Ishikawa (cell line): ENCODE measurements around the gene IL18R1.

Source experiments
- CEBPB ChIP-seq: IDR thresholded peaks from 2 replicates; pipeline ENCODE4 v1.6.1; 2012
- CREB1 ChIP-seq: IDR thresholded peaks from 2 replicates; pipeline ENCODE4 v1.6.1; 2012; ENCODE audit warnings: low read depth
- EGR1 ChIP-seq: IDR thresholded peaks from 2 replicates; pipeline ENCODE4 v1.6.1; 2012
- EP300 ChIP-seq: IDR thresholded peaks from 2 replicates; pipeline ENCODE4 v1.6.1; 2012; ENCODE audit warnings: borderline replicate concordance
- FOXM1 ChIP-seq: IDR thresholded peaks from 2 replicates; pipeline ENCODE4 v1.6.1; 2012; ENCODE audit warnings: low read depth, borderline replicate concordance
- MAX ChIP-seq: IDR thresholded peaks from 2 replicates; pipeline ENCODE4 v1.6.1; 2012
- NFIC ChIP-seq: IDR thresholded peaks from 2 replicates; pipeline ENCODE4 v1.6.1; 2012
- RAD21 ChIP-seq: IDR thresholded peaks from 2 replicates; pipeline ENCODE4 v1.6.1; 2012; ENCODE audit warnings: low read depth
- TAF1 ChIP-seq: IDR thresholded peaks from 2 replicates; pipeline ENCODE4 v1.6.1; 2012; ENCODE audit warnings: low read depth, mild to moderate bottlenecking
- TCF12 ChIP-seq: IDR thresholded peaks from 2 replicates; pipeline ENCODE4 v1.6.1; 2012; ENCODE audit warnings: low read depth
- TEAD4 ChIP-seq: IDR thresholded peaks from 2 replicates; pipeline ENCODE4 v1.6.1; 2012
- USF1 ChIP-seq: IDR thresholded peaks from 2 replicates; pipeline ENCODE4 v1.6.1; 2012
- YY1 ChIP-seq: IDR thresholded peaks from 2 replicates; pipeline ENCODE4 v1.6.1; 2012; ENCODE audit warnings: low read depth
- ZBTB7A ChIP-seq: IDR thresholded peaks from 2 replicates; pipeline ENCODE4 v1.6.1; 2012; ENCODE audit warnings: low read depth
- TF ChIP-seq, protein P1 (sequence below): IDR thresholded peaks from 2 replicates; pipeline ENCODE4 v1.6.1; 2012; ENCODE audit warnings: low read depth, mild to moderate bottlenecking

IL18R1 gene

DNA sequence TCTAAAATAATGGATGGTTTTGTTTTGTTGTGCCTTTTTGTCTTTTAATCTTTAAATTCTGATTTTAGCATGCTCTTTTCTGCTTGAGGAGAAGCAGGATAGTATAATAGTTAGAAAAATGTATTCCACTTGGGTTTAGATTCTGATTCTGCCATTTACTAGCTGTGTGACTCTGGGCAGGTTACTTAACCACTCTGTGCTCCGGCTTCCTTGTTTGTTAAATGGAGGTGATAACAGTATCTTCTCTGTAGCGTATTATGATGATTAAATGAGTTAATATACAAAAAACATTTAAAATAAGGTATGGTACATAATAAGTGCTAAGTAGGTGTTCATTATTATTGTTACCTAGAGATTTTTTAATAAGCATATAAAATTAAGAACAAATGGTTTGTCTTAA, 40.4 kb downstream of the IL18R1 start:
- TF ChIP-seq TEAD4 = no peak
- TF ChIP-seq TAF1 = no peak
- TF ChIP-seq CREB1 = no peak
- no peak for TF ChIP-seq CEBPB
- TF ChIP-seq, protein P1, sequence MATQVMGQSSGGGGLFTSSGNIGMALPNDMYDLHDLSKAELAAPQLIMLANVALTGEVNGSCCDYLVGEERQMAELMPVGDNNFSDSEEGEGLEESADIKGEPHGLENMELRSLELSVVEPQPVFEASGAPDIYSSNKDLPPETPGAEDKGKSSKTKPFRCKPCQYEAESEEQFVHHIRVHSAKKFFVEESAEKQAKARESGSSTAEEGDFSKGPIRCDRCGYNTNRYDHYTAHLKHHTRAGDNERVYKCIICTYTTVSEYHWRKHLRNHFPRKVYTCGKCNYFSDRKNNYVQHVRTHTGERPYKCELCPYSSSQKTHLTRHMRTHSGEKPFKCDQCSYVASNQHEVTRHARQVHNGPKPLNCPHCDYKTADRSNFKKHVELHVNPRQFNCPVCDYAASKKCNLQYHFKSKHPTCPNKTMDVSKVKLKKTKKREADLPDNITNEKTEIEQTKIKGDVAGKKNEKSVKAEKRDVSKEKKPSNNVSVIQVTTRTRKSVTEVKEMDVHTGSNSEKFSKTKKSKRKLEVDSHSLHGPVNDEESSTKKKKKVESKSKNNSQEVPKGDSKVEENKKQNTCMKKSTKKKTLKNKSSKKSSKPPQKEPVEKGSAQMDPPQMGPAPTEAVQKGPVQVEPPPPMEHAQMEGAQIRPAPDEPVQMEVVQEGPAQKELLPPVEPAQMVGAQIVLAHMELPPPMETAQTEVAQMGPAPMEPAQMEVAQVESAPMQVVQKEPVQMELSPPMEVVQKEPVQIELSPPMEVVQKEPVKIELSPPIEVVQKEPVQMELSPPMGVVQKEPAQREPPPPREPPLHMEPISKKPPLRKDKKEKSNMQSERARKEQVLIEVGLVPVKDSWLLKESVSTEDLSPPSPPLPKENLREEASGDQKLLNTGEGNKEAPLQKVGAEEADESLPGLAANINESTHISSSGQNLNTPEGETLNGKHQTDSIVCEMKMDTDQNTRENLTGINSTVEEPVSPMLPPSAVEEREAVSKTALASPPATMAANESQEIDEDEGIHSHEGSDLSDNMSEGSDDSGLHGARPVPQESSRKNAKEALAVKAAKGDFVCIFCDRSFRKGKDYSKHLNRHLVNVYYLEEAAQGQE = no peak

GRCh38 chr2:102397209-102397608, 41.6 kb downstream of the IL18R1 start:
- TF ChIP-seq TEAD4 (no peak), EGR1 (no peak), MAX (no peak), ZBTB7A (no peak), YY1 (no peak), NFIC (no peak), RAD21 (no peak), TAF1 (no peak), TCF12 (no peak), USF1 (no peak), EP300 (no peak), CREB1 (no peak), CEBPB (no peak)
- TF ChIP-seq, protein P1 = no peak

DNA sequence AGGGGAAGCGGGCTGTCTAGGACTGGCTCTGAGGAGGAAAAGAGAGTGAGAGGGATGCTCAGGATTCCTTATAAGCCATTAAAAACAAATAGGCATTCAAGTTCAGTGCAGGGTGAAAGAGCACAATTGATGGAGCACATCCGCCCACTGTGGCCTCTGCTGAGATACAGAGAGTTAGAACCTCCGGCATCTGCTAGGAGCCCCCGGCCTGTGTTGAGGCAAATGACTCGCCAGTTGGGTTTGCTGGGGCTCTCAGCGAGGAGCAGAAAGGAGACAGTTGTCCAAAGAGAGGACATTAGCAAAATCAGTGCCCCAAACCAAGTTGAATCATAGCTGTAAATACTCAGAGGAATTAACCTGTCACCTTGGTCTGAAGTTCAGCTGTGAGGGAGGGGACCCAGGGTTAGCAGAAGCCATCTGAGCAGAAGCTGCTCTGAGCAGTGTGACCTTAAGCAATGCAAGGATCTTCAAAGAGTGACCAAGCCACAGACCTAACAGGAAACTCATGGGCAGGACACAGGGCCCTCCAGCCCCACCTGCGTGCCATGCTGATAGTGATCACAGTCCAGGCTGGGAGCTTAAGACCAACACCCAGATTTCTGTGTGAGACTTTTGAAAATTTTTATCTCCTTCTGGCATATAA, 44.0 kb downstream of the IL18R1 start:
- no peak for TF ChIP-seq TAF1
- no peak for TF ChIP-seq TEAD4
- TF ChIP-seq TCF12 = no peak
- TF ChIP-seq YY1 = no peak
- TF ChIP-seq CEBPB = no peak
- TF ChIP-seq EGR1 = no peak
- no peak for TF ChIP-seq CREB1
- TF ChIP-seq, protein P1 = no peak
- TF ChIP-seq ZBTB7A = no peak
- TF ChIP-seq USF1 = no peak
- TF ChIP-seq NFIC = no peak
- TF ChIP-seq EP300 = no peak
- TF ChIP-seq FOXM1 = no peak
- TF ChIP-seq RAD21 = no peak
- no peak for TF ChIP-seq MAX

- TF ChIP-seq EP300 (no peak), EGR1 (no peak), MAX (no peak), YY1 (no peak), TEAD4 (no peak), RAD21 (no peak), NFIC (no peak), USF1 (no peak), CEBPB (no peak), FOXM1 (no peak), CREB1 (no peak), TAF1 (no peak), ZBTB7A (no peak), TCF12 (no peak)
- TF ChIP-seq, protein P1 = no peak
Measured at GRCh38 chr2:102401456-102401855, 45.9 kb downstream of the IL18R1 start.
